ENCODE results near the gene DLG2.
A peak's percentile ranks its signal among the peaks of the same experiment; 100 is the strongest.
"Not testable (repeated sequence)": the region's sequence is repeated elsewhere in the genome, so short reads cannot be mapped to it uniquely, and the experiment has no call there.

DLG2 gene

DNA sequence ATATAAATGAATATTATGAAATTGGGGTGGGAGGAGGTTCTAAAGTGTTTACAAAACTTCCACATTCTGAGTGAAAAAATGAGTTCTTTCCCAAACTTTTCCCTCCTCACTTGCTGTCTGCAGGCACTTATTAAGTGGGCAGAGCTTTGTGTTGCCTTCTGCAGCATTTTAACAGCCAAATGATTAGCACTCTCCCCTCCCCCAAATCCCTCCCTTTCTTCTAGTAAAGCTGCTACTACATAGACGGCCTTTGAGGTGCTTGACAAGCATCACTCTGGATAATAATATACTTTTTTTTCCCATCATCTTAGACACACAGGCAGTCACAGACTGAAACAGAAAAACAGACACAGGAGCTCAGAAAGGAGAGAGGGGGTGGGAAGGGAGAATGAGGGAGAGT, 493.5 kb downstream of the DLG2 start:
- Mint-ChIP-seq H3K4me3 (no peak overlapping the region), H3K4me1 (ENCODE audit: low read depth) (no peaks in the 10 kb centered on the region), H3K27me3 (ENCODE audit: low read depth) (no peaks in the 10 kb centered on the region), H3K9me3 (peaks cover 30% of the 10 kb centered on the region), H3K36me3 (ENCODE audit: low read depth) (no peaks in the 10 kb centered on the region), H3K27ac (no peak overlapping the region)
- DNase-seq (ENCODE audit: low spot score), result no peak

DNA sequence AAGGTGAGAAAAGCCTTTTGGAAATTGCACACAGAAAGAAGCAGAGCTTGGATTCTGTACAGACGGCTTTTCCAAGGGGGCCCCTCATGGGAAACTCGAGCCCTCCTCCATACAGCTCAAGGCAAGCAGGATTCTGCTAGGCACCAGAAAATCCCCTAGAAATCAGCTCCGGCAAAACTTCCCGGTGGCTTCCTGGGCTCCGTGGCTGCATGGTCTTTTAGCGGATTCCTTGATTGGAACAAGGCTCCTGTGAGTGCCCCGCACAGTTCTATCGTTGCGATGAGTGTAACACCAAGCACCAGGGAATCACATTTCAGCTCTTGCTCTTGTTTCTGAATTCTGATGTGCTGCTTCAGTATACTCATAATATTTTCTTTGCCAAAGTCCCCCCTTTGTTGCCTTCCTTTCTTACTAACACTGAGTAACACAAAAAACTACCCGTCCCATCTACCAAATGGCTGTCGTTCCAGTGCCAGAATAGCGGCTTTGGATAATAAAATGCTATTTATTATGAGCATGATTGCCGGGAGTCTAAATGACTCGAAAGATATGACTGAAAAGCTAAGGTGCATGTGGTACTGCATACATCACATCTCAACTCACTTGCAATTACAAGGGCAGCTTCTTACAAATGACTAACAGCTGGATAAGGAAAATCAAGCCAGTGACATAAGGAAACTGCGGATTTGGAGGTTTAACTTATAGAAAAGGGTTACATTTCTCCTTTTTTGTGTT, 494.1 kb downstream of the DLG2 start:
- Mint-ChIP-seq H3K27ac (no peak overlapping the region), H3K9me3 (peaks cover 27% of the 10 kb centered on the region), H3K36me3 (ENCODE audit: low read depth) (no peaks in the 10 kb centered on the region), H3K4me3 (no peak overlapping the region), H3K4me1 (ENCODE audit: low read depth) (no peaks in the 10 kb centered on the region), H3K27me3 (ENCODE audit: low read depth) (no peaks in the 10 kb centered on the region)
- DNase-seq (ENCODE audit: low spot score), result no peak

DNA sequence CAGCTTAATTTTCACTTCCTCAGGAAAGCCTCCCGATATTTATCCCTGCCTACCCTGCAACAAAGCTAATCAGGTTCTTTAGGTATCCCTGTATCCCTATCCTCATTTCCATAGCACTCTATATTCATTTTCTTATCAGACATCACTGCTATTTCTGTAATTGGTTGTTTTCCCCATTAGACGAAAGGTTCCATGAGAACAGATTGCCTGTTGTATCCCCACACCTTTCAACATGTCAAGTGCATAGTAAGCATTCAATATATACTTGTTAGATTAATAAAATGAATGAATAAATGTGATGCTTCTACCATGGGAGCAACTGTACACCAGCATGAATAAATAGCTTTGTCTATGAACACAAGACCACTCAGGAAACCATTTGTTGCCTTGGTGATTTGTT, 499.8 kb downstream of the DLG2 start:
- no peak for DNase-seq (ENCODE audit: low spot score)
- no peaks in the 10 kb centered on the region for H3K36me3 Mint-ChIP-seq (ENCODE audit: low read depth)
- H3K4me3 Mint-ChIP-seq, result no peak overlapping the region
- H3K4me1 Mint-ChIP-seq (ENCODE audit: low read depth), result no peaks in the 10 kb centered on the region
- H3K27ac Mint-ChIP-seq, result no peak overlapping the region
- H3K9me3 Mint-ChIP-seq, result peaks cover 30% of the 10 kb centered on the region
- H3K27me3 Mint-ChIP-seq (ENCODE audit: low read depth), result no peaks in the 10 kb centered on the region

DNA sequence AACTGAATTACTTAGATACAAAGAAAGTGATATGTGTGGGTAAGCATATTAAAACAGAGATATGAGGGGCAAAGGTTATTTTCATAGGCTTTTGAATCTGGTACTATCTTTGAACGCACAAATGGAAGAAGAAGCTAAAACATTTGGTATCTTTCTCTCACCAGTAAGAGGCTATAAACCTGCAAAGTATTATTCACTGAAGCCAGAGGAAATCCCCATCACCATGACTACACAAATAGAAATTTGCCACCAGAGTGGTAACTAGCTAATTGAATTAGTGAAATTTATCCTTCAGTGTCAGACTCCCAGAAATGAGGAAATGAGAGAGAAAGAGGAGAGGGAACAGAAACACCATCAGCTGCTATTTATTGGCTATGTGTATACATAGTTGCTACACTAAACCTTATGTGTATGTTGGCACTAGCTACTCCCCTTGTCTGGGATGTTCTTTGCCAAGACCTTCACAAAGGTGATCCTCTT, 503.4 kb downstream of the DLG2 start:
- H3K27ac Mint-ChIP-seq, result no peak overlapping the region
- no peak for DNase-seq (ENCODE audit: low spot score)
- peaks cover 27% of the 10 kb centered on the region for H3K9me3 Mint-ChIP-seq
- no peak overlapping the region for H3K4me3 Mint-ChIP-seq
- H3K4me1 Mint-ChIP-seq (ENCODE audit: low read depth), result no peaks in the 10 kb centered on the region
- no peaks in the 10 kb centered on the region for H3K27me3 Mint-ChIP-seq (ENCODE audit: low read depth)
- no peaks in the 10 kb centered on the region for H3K36me3 Mint-ChIP-seq (ENCODE audit: low read depth)

DNA sequence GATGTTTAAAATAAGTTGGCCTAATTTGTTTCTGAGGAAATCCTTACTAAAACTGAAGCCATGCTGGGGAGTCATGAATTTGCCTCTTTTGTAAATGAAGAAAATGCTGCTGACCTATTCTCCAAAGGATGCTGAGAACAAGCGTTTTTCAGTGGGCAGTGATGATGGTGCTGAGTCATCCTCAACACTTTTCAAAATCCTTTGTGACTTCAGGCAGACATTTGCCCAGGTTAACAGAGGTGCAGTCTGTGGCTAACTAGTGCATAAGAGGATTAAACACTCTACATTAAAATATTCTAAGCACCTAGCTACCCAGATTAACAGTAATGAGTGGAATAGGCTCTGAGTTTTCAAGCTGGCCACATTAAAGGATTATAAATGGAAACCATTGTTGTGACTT, 509.0 kb downstream of the DLG2 start:
- DNase-seq (ENCODE audit: low spot score), result no peak
- Mint-ChIP-seq H3K9me3 (peaks cover 26% of the 10 kb centered on the region), H3K4me1 (ENCODE audit: low read depth) (no peaks in the 10 kb centered on the region), H3K27me3 (ENCODE audit: low read depth) (no peaks in the 10 kb centered on the region), H3K4me3 (no peak overlapping the region), H3K27ac (no peak overlapping the region), H3K36me3 (ENCODE audit: low read depth) (no peaks in the 10 kb centered on the region)

DNA sequence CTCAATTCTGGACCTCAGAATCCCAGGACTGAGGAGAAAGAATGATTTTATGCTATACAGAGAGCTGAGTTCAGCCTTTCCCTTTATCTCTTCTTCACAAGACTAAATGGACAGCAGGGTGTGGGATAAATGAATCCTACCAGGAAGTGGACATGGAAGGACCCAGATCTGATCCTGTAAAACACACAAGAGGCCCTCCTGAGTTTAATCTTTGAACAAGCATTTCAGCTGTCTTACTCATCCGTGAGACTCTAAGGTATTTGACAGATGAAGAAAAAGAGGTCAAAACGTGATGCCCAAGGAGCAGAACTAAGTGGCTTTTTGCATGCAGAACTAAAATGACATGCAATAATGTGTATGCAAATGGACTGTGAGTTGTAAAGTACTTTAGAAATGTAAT, 511.3 kb downstream of the DLG2 start:
- no peaks in the 10 kb centered on the region for H3K36me3 Mint-ChIP-seq (ENCODE audit: low read depth)
- H3K4me1 Mint-ChIP-seq (ENCODE audit: low read depth), result no peaks in the 10 kb centered on the region
- no peaks in the 10 kb centered on the region for H3K27me3 Mint-ChIP-seq (ENCODE audit: low read depth)
- H3K4me3 Mint-ChIP-seq, result no peak overlapping the region
- peaks cover 25% of the 10 kb centered on the region for H3K9me3 Mint-ChIP-seq
- DNase-seq (ENCODE audit: low spot score), result no peak
- no peak overlapping the region for H3K27ac Mint-ChIP-seq

DNA sequence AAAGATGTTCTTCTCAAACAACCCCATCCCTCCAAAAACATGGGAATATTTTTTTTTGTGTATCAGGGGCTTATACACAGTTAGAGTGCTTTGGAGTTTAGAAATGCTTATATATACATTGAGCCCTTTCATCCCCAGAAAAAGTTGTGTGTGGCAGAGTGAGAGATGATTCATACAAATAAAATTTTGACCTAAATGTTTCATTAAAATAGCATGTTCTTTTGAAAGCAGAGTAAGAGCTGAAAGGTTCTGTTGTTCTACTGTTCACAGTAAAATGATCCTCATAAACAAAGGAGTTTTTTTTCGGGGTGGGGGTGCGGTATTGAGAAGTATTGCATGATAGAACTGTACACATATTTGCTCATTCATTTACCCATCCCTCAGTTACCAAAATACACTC, 512.4 kb downstream of the DLG2 start:
- no peaks in the 10 kb centered on the region for H3K27me3 Mint-ChIP-seq (ENCODE audit: low read depth)
- H3K4me3 Mint-ChIP-seq, result no peak overlapping the region
- no peak for DNase-seq (ENCODE audit: low spot score)

DNA sequence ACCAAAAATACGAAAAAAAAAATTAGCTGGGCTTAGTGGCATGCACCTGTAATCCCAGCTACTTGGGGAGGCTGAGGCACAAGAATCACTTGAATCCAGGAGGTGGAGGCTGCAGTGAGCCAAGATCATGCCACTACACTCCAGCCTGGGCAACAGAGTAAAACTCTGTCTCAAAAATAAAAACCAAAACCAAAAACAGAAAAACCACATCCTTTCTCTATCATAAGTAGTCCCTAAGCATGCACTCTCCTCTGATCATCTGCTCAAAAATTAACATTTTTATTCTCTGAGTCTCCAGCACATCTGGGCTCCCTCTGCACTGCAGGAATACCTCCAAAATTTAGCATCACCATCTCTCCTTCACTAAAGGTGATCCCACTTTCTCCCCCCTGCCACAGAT, 516.9 kb downstream of the DLG2 start:
- Mint-ChIP-seq H3K9me3 (peaks cover 28% of the 10 kb centered on the region), H3K4me3 (peak overlapping the region; percentile 13)
- H3K36me3 Mint-ChIP-seq (ENCODE audit: low read depth); DNase-seq (ENCODE audit: low spot score); H3K27me3 Mint-ChIP-seq (ENCODE audit: low read depth); H3K27ac Mint-ChIP-seq; H3K4me1 Mint-ChIP-seq (ENCODE audit: low read depth): not testable (repeated sequence)

More for the DNA sequence above, 512.4 kb downstream of the DLG2 start:
- no peak overlapping the region for H3K27ac Mint-ChIP-seq
- H3K9me3 Mint-ChIP-seq, result peaks cover 25% of the 10 kb centered on the region
- H3K36me3 Mint-ChIP-seq (ENCODE audit: low read depth), result no peaks in the 10 kb centered on the region
- peaks cover 2% of the 10 kb centered on the region for H3K4me1 Mint-ChIP-seq (ENCODE audit: low read depth)

DNA sequence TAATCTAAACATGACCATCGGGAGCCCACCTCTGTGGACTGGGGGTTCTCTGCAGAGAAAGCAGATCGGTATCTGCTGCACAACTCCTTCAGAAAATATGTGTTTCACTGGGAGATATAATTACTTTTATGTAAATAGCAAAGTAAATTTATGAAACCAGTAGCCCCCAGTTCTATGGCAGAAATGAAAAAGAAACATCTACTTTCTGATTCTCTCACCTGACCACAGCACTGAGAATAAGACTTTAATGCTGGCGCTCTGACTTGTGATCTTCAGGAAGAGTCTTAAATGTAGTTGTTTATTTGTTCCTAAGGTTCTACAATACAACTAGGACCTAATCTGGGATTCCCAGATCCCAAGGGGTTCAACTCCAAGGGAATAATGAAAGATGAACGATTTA, 518.0 kb downstream of the DLG2 start:
- peaks cover 2% of the 10 kb centered on the region for H3K4me1 Mint-ChIP-seq (ENCODE audit: low read depth)
- H3K36me3 Mint-ChIP-seq (ENCODE audit: low read depth), result no peaks in the 10 kb centered on the region
- H3K27me3 Mint-ChIP-seq (ENCODE audit: low read depth), result no peaks in the 10 kb centered on the region
- DNase-seq (ENCODE audit: low spot score), result no peak
- H3K4me3 Mint-ChIP-seq, result no peak overlapping the region
- no peak overlapping the region for H3K27ac Mint-ChIP-seq
- peaks cover 36% of the 10 kb centered on the region for H3K9me3 Mint-ChIP-seq

DNA sequence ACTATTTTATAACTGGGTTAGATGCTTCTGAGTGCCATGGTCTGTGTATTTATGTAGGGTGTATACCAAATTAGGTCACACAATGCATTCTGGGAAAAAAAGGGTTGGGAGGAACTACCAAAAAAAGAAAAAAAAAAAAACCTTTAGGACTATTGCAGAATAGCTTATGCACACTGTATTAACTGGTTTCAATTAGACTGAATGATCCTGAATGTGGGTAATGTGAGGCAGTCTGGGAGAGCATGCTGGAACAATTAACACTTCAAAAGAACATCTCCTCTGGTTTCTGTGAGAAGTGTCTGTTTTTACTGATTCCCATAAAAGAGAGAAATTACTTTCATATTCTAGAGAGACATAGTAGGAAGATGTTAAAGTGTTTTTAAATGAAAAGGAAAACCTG, 521.3 kb downstream of the DLG2 start:
- no peak for DNase-seq (ENCODE audit: low spot score)
- Mint-ChIP-seq H3K4me1 (ENCODE audit: low read depth) (peaks cover 2% of the 10 kb centered on the region), H3K36me3 (ENCODE audit: low read depth) (no peaks in the 10 kb centered on the region), H3K27ac (no peak overlapping the region), H3K4me3 (no peak overlapping the region), H3K9me3 (peaks cover 28% of the 10 kb centered on the region), H3K27me3 (ENCODE audit: low read depth) (no peaks in the 10 kb centered on the region)

DNA sequence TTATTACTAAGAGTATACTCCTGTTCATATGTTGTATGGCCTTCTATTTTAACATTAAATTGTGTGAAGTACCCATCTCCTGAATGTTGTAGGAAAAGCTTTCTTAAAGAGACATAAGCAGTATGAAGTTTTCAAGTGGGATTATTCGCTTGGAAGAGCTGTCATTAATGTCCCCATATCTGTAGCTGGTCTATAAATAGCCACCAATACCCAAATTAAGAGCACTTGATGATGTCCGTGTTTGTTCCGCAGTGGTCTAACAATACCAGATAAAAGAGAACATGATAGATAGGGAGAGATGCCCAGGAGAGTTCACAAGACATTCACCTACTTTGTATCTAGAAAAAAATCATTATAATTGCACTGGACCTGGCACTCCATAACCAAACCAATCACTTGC, 527.6 kb downstream of the DLG2 start:
- no peaks in the 10 kb centered on the region for H3K36me3 Mint-ChIP-seq (ENCODE audit: low read depth)
- no peaks in the 10 kb centered on the region for H3K27me3 Mint-ChIP-seq (ENCODE audit: low read depth)
- H3K27ac Mint-ChIP-seq, result no peak overlapping the region
- no peak for DNase-seq (ENCODE audit: low spot score)
- peaks cover 38% of the 10 kb centered on the region for H3K9me3 Mint-ChIP-seq
- no peak overlapping the region for H3K4me3 Mint-ChIP-seq
- peaks cover 5% of the 10 kb centered on the region for H3K4me1 Mint-ChIP-seq (ENCODE audit: low read depth)

DNA sequence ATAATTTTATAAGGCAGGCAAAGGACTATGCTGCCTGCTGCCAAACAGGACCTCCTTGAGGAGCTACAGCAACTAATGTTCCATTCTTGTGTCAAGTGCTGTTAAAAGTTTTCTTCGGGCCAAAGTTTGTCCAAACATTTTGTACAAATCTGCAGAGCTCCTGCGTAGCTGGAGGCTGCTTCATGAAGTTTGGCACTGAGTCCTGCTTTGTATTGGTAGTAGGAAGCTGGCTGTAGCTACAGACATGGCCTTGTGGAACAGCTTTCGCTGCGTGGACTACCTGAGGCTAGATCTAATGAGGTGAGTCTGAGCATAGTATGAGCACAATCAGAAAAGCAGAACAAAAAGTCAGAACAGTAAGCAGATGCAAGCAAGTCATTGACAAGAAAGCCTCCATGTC, 528.1 kb downstream of the DLG2 start:
- Mint-ChIP-seq H3K9me3 (peaks cover 34% of the 10 kb centered on the region), H3K27ac (no peak overlapping the region), H3K36me3 (ENCODE audit: low read depth) (no peaks in the 10 kb centered on the region), H3K4me3 (no peak overlapping the region), H3K27me3 (ENCODE audit: low read depth) (no peaks in the 10 kb centered on the region), H3K4me1 (ENCODE audit: low read depth) (peaks cover 5% of the 10 kb centered on the region)
- no peak for DNase-seq (ENCODE audit: low spot score)

DNA sequence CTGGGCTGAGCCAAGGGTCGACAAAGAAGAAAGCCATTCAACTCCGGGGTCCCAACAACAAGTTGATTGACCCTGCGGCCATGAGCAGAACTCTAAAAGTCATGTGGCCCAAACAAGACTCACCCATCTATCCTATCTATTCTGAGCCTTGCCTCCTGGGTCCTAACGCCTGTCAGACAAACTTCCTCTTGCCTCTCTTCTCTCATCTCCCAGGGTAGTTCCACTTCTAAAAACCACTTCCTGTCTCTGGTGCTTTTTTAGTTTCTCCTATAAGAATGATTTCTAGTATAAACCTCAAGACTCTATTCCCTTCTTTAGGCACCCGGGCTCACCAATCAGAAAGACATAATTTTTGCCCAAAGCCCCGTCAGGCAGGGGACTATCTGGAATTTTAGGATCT, 530.2 kb downstream of the DLG2 start:
- no peak for DNase-seq (ENCODE audit: low spot score)
- H3K4me1 Mint-ChIP-seq (ENCODE audit: low read depth), result peaks cover 5% of the 10 kb centered on the region
- no peaks in the 10 kb centered on the region for H3K27me3 Mint-ChIP-seq (ENCODE audit: low read depth)
- no peak overlapping the region for H3K4me3 Mint-ChIP-seq
- no peaks in the 10 kb centered on the region for H3K36me3 Mint-ChIP-seq (ENCODE audit: low read depth)
- H3K9me3 Mint-ChIP-seq, result peaks cover 46% of the 10 kb centered on the region
- H3K27ac Mint-ChIP-seq, result no peak overlapping the region

DNA sequence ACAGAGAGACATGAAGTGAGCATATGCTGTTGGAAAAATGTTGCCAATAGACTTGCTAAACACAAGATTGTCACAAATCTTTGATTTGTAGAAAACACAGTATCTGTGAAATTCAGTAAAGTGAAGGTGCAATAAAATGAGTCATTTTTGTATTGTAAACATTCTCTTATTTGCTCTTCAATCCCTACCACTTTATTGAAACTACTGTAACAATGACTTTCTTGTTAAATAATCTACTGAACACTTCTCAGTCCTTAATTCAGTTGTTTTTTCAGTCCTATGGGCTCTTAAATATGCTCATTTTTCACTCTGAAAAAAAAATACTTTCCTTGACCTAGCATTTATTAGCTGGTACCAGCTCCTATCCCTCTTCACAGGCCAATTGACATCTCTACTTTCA, 531.9 kb downstream of the DLG2 start:
- no peaks in the 10 kb centered on the region for H3K36me3 Mint-ChIP-seq (ENCODE audit: low read depth)
- H3K27me3 Mint-ChIP-seq (ENCODE audit: low read depth), result no peaks in the 10 kb centered on the region
- H3K9me3 Mint-ChIP-seq, result peaks cover 51% of the 10 kb centered on the region
- no peak overlapping the region for H3K4me3 Mint-ChIP-seq
- peaks cover 5% of the 10 kb centered on the region for H3K4me1 Mint-ChIP-seq (ENCODE audit: low read depth)
- no peak for DNase-seq (ENCODE audit: low spot score)
- H3K27ac Mint-ChIP-seq, result no peak overlapping the region

DNA sequence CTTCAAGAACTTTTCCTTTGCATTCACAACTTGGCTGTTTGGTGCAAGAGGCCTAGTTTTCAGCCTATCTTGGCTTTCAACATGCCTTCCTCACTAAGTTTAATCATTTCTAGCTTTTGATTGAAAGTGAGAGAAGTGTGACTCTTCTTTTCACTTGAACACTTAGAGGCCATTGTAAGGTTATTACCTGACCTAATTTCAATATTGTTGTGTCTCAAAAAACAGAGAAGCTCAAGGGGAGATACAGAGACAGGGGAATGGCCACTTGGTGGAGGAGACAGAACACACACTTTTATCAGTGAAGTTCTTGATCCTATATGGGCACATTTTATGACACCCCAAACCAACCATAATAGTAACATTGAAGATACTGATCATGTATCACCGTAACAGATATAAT, 532.3 kb downstream of the DLG2 start:
- no peak overlapping the region for H3K27ac Mint-ChIP-seq
- DNase-seq (ENCODE audit: low spot score), result no peak
- H3K9me3 Mint-ChIP-seq, result peaks cover 51% of the 10 kb centered on the region
- H3K36me3 Mint-ChIP-seq (ENCODE audit: low read depth), result no peaks in the 10 kb centered on the region
- peaks cover 5% of the 10 kb centered on the region for H3K4me1 Mint-ChIP-seq (ENCODE audit: low read depth)
- H3K4me3 Mint-ChIP-seq, result no peak overlapping the region
- no peaks in the 10 kb centered on the region for H3K27me3 Mint-ChIP-seq (ENCODE audit: low read depth)

Data from T-helper 2 cell treated with Interferon-gamma antibody and Interleukin-4, amounts not matched to agents 5 μg/mL and 100 μg/mL, for 36 hours (primary cell).